A673 (cell line): ENCODE measurements around the gene UBE3C. TPM values are rescaled to one million over a fixed set of nuclear protein-coding genes. Genes with fewer than 3 reads are reported as not detected.

ENCODE experiments used
- BruUV-seq: library from RNA; stranded (reverse); fragments of 400-500 nt; replicated peaks from 2 replicates; lab custom pipeline; 2021; lab: Mats Ljungman, UMichigan
- CTCF ChIA-PET: fragments of 300-600 bp; sonication (Branson Sonifier 250); formaldehyde crosslinking; loops from one replicate; lab custom pipeline; 2022; ENCODE audit warnings: antibody characterized with exemption; lab: Charles Lee
- POLR2A ChIA-PET: fragments of 300-600 bp; sonication (Branson Sonifier 250); formaldehyde crosslinking; loops from one replicate; lab custom pipeline; 2022; ENCODE audit warnings: antibody characterized with exemption; ENCODE audit not compliant: low non-redundant PET; lab: Charles Lee
- DNase-seq: peaks from one replicate; pipeline ENCODE4 v3.0.0-alpha.2; 2015; ENCODE audit warnings: low spot score
- H3K27ac ChIP-seq: fragments of 200-600 bp; sonication (generic); 2 replicates; pipeline ENCODE4 v1.5.1; 2016; ENCODE audit warnings: mixed run types, low read depth, mild to moderate bottlenecking, mixed read lengths, antibody characterized with exemption, low read length; ENCODE audit not compliant: poor library complexity, severe bottlenecking
- H3K27me3 ChIP-seq: fragments of 200-600 bp; sonication (generic); replicated peaks from 2 replicates; pipeline ENCODE4 v1.6.1; 2017; ENCODE audit warnings: mixed run types, low read depth, mild to moderate bottlenecking, mixed read lengths, antibody characterized with exemption, low read length; ENCODE audit not compliant: insufficient read depth, poor library complexity
- H3K36me3 ChIP-seq: fragments of 200-600 bp; sonication (generic); 2 replicates; pipeline ENCODE4 v1.6.1; 2016; ENCODE audit warnings: mixed run types, mild to moderate bottlenecking, mixed read lengths, antibody characterized with exemption, low read length; ENCODE audit not compliant: insufficient read depth, poor library complexity, severe bottlenecking
- H3K4me1 ChIP-seq: fragments of 200-600 bp; sonication (generic); 2 replicates; pipeline ENCODE4 v1.6.1; 2017; ENCODE audit warnings: mixed run types, mild to moderate bottlenecking, mixed read lengths, antibody characterized with exemption, low read length; ENCODE audit not compliant: insufficient read depth, poor library complexity, severe bottlenecking
- H3K4me3 ChIP-seq: fragments of 200-600 bp; sonication (generic); 2 replicates; pipeline ENCODE4 v1.5.1; 2016; ENCODE audit warnings: low read depth, mixed run types, mild to moderate bottlenecking, mixed read lengths, low read length; ENCODE audit not compliant: poor library complexity, severe bottlenecking
- H3K9me3 ChIP-seq: fragments of 200-600 bp; sonication (generic); 2 replicates; pipeline ENCODE4 v1.6.1; 2016; ENCODE audit warnings: mixed run types, low read depth, mild to moderate bottlenecking, mixed read lengths, antibody characterized with exemption, low read length; ENCODE audit not compliant: poor library complexity, severe bottlenecking
- CTCF ChIP-seq: fragments of 300-800, 200-600 bp; sonication (generic); conservative IDR thresholded peaks from 2 replicates; pipeline ENCODE4 v1.5.1; 2017; ENCODE audit warnings: low read depth, mild to moderate bottlenecking, antibody characterized with exemption, low read length, moderate library complexity, mixed read lengths
- EZH2 ChIP-seq: fragments of 200-600 bp; sonication (generic); IDR thresholded peaks from 2 replicates; pipeline ENCODE4 v1.6.1; 2017; ENCODE audit warnings: borderline replicate concordance, low read depth, mild to moderate bottlenecking, mixed read lengths, antibody characterized with exemption, low read length; ENCODE audit not compliant: poor library complexity, severe bottlenecking
- intact Hi-C: fragments of 100-400 bp; cut with micrococcal nuclease; formaldehyde crosslinking; loops from one replicate; pipeline ENCODE4 v1.10.0; 2022; ENCODE audit not compliant: unreplicated experiment
- total RNA-seq: library from RNA; stranded (reverse); gene quantifications from 2 replicates; pipeline ENCODE4 v1.2.3, GENCODE V29; 2021

UBE3C gene
- total RNA-seq, 1 experiment from 2014 or later, result 77.9 TPM

- no peak for TF ChIP-seq CTCF
- no peak for TF ChIP-seq EZH2
- CTCF ChIA-PET, result no interaction called here
- POLR2A ChIA-PET, result no interaction called here
- Histone ChIP-seq H3K27me3 (no peaks in the 10 kb centered on the region), H3K4me3 (no peak overlapping the region), H3K36me3 (no peaks in the 10 kb centered on the region), H3K9me3 (no peaks in the 10 kb centered on the region), H3K27ac (no peak overlapping the region), H3K4me1 (peaks cover 15% of the 10 kb centered on the region)
- no peak for DNase-seq
- intact Hi-C loops, result no loop called here
- no TSS peak for BruUV-seq
Measured at GRCh38 chr7:157292770-157293412, 154.2 kb downstream of the UBE3C start.

- H3K36me3 ChIP-seq, result no peaks in the 10 kb centered on the region
- intact Hi-C loops, result no loop called here
- no TSS peak for BruUV-seq
- DNase-seq, result no peak
- ChIA-PET POLR2A (no interaction called here), CTCF (no interaction called here)
- no peaks in the 10 kb centered on the region for H3K9me3 ChIP-seq
- H3K4me3 ChIP-seq, result no peak overlapping the region
- no peak overlapping the region for H3K27ac ChIP-seq
- TF ChIP-seq EZH2 (no peak), CTCF (no peak)
- H3K4me1 ChIP-seq, result peaks cover 15% of the 10 kb centered on the region
- no peaks in the 10 kb centered on the region for H3K27me3 ChIP-seq
Measured at GRCh38 chr7:157293413-157293788, 154.7 kb downstream of the UBE3C start.

GRCh38 chr7:157294773-157295172 is 156.0 kb downstream of the UBE3C start:
- POLR2A ChIA-PET, result no interaction called here
- no peak for DNase-seq
- Histone ChIP-seq H3K36me3 (no peaks in the 10 kb centered on the region), H3K4me1 (peaks cover 26% of the 10 kb centered on the region), H3K9me3 (no peaks in the 10 kb centered on the region), H3K4me3 (no peak overlapping the region), H3K27ac (no peak overlapping the region), H3K27me3 (no peaks in the 10 kb centered on the region)
- TF ChIP-seq EZH2 (no peak), CTCF (no peak)
- intact Hi-C loops, result no loop called here
- BruUV-seq, result no TSS peak
- CTCF ChIA-PET, result no interaction called here
